Progenitor cell of endocrine pancreas (in vitro differentiated cells): ENCODE results near the gene MORC1. TPM values are rescaled to one million over a fixed set of nuclear protein-coding genes. Genes with fewer than 3 reads are reported as not detected.

Experiments used
- DNase-seq: peaks from one replicate; pipeline ENCODE4 v3.0.0; 2021; ENCODE audit warnings: low spot score; ENCODE audit not compliant: unreplicated experiment
- H3K27ac Mint-ChIP-seq: 2 replicates; pipeline ENCODE4 v1.8.0; 2021; ENCODE audit warnings: mild to moderate bottlenecking, moderate library complexity, mixed read lengths
- H3K27me3 Mint-ChIP-seq: 2 replicates; pipeline ENCODE4 v1.8.0; 2021; ENCODE audit warnings: mixed read lengths
- H3K36me3 Mint-ChIP-seq: 2 replicates; pipeline ENCODE4 v1.8.0; 2022; ENCODE audit warnings: mixed read lengths; ENCODE audit not compliant: insufficient read depth
- H3K4me1 Mint-ChIP-seq: 2 replicates; pipeline ENCODE4 v1.8.0; 2021; ENCODE audit warnings: low read depth, mixed read lengths
- H3K4me3 Mint-ChIP-seq: 2 replicates; pipeline ENCODE4 v1.8.0; 2021; ENCODE audit warnings: low read depth, mild to moderate bottlenecking, moderate library complexity, mixed read lengths
- H3K9me3 Mint-ChIP-seq: 2 replicates; pipeline ENCODE4 v1.8.0; 2021; ENCODE audit warnings: low read depth, mixed read lengths
- CTCF ChIP-seq: fragments of 200-600 bp; sonication (generic); IDR thresholded peaks from one replicate; pipeline ENCODE4 v1.5.0; 2021; ENCODE audit warnings: antibody characterized with exemption, mild to moderate bottlenecking; ENCODE audit not compliant: unreplicated experiment
- total RNA-seq: library from RNA; stranded (reverse); gene quantifications from 2 replicates; pipeline ENCODE4 v1.2.1, GENCODE V29; 2021

MORC1 gene
- total RNA-seq, 1 donor from 2014 or later = not detected

GRCh38 chr3:109057056-109057455 is 60.9 kb downstream of the MORC1 start:
- peaks cover 7% of the 10 kb centered on the region for H3K4me1 Mint-ChIP-seq
- H3K9me3 Mint-ChIP-seq = peaks cover 2% of the 10 kb centered on the region
- no peak overlapping the region for H3K4me3 Mint-ChIP-seq
- DNase-seq = no peak
- H3K27ac Mint-ChIP-seq = no peak overlapping the region
- TF ChIP-seq CTCF = no peak
- H3K27me3 Mint-ChIP-seq = peaks cover 6% of the 10 kb centered on the region
- H3K36me3 Mint-ChIP-seq = no peaks in the 10 kb centered on the region

DNA sequence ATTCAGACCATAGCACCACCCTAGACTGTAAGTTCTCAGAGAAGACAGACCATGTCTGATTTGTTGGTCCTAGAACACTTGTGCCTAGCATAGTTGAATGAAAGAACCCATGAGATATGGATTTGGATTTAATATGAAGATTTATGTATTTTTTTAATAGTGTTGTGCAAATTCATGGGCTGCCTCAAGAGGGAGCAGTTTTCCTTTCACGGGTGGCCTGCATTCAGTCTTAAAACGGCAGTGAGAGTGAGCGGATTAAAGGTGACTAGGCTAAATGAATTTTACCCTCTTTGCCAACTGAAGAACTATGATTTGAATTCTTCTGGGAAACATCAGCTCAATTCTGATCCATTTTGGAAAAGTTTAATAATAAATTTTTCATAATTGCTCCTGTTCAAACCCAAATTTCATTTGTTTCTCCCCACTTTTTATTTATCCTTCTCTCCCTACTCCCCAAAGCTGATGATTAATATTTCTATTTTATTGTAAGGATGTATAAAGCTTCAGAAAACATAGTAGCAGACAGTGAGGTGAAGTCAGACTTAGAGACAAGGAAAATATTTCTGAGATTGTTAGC is 67.3 kb downstream of the MORC1 start:
- TF ChIP-seq CTCF = peak; percentile 64
- H3K36me3 Mint-ChIP-seq = no peaks in the 10 kb centered on the region
- no peaks in the 10 kb centered on the region for H3K27me3 Mint-ChIP-seq
- H3K4me1 Mint-ChIP-seq = peaks cover 3% of the 10 kb centered on the region
- no peak for DNase-seq
- peaks cover 2% of the 10 kb centered on the region for H3K9me3 Mint-ChIP-seq
- H3K4me3 Mint-ChIP-seq = no peak overlapping the region
- H3K27ac Mint-ChIP-seq = no peak overlapping the region

GRCh38 chr3:109047366-109047765 is 70.6 kb downstream of the MORC1 start:
- Mint-ChIP-seq H3K4me1 (no peaks in the 10 kb centered on the region), H3K27ac (no peak overlapping the region), H3K9me3 (no peaks in the 10 kb centered on the region), H3K36me3 (no peaks in the 10 kb centered on the region), H3K4me3 (no peak overlapping the region), H3K27me3 (no peaks in the 10 kb centered on the region)
- DNase-seq = no peak
- no peak for TF ChIP-seq CTCF

DNA sequence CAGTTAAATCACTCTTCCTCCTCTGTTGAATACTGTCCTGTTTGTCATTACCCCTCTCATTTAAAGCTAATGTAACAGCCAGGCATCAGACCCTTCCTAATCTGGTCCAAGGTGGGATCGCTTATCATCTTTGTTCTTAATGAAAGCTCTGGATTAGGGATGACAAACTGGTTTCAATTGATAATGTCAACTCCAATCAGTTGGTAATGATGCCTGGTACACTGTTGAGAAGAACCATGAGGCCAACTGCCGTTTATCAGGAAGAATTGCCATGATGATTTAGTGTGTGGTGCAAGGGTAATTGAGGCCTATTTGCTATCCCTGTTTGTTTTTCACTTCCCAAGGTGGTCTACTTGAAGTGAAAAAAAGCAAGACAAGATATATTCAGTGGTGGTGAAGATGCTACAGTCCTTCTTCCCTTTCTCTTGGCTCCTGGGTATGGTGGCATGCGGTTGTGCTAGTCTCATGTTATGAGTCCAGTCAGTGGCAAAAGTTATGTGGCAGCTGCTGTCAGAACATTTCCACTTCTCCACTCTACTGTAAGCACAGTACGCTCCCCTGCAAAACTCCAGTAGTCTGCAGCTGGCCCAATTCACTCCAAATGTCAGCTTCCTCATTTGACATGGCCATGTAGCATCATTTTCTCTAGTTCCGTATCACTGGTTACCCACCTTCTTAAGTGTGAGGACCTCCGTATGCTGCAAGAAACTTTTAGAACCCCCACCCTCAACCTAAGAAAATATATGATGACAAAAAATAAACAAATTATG is 72.5 kb downstream of the MORC1 start:
- H3K27me3 Mint-ChIP-seq = no peaks in the 10 kb centered on the region
- no peaks in the 10 kb centered on the region for H3K9me3 Mint-ChIP-seq

GRCh38 chr3:109035082-109035481 is 82.9 kb downstream of the MORC1 start:
- peaks cover 1% of the 10 kb centered on the region for H3K9me3 Mint-ChIP-seq
- TF ChIP-seq CTCF = no peak
- H3K4me3 Mint-ChIP-seq = no peak overlapping the region
- no peak for DNase-seq
- peaks cover 2% of the 10 kb centered on the region for H3K27me3 Mint-ChIP-seq
- no peaks in the 10 kb centered on the region for H3K4me1 Mint-ChIP-seq
- H3K36me3 Mint-ChIP-seq = no peaks in the 10 kb centered on the region
- no peak overlapping the region for H3K27ac Mint-ChIP-seq

More for the DNA sequence above, 72.5 kb downstream of the MORC1 start:
- no peak overlapping the region for H3K4me3 Mint-ChIP-seq
- no peak overlapping the region for H3K27ac Mint-ChIP-seq
- H3K36me3 Mint-ChIP-seq = no peaks in the 10 kb centered on the region
- TF ChIP-seq CTCF = no peak
- H3K4me1 Mint-ChIP-seq = no peaks in the 10 kb centered on the region
- DNase-seq = no peak
